ENCODE data around the gene KANK2.
A peak's percentile ranks its signal among the peaks of the same experiment; 100 is the strongest.

Gene KANK2

GRCh38 chr19:11200015-11200574, 2.8 kb upstream of the KANK2 start:
- Histone ChIP-seq H3K27me3 (ENCODE audit: insufficient read depth, poor library complexity, severe bottlenecking) (peaks cover 7% of the 10 kb centered on the region), H3K4me3 (replicated peaks; ENCODE audit: insufficient read depth, low read length) (no peak overlapping the region), H3K27ac (replicated peaks) (no peak overlapping the region)
- no peak for DNase-seq (ENCODE audit: low read depth in 1 of 2, low spot score in 1 of 2)
- TF ChIP-seq SPI1 (IDR thresholded peaks at IDR 0.05; ENCODE audit: borderline replicate concordance, low read depth) = no peak

GRCh38 chr19:11199517-11199916, 2.2 kb upstream of the KANK2 start:
- H3K27me3 ChIP-seq (ENCODE audit: insufficient read depth, poor library complexity, severe bottlenecking) = peaks cover 7% of the 10 kb centered on the region
- H3K27ac ChIP-seq (replicated peaks) = no peak overlapping the region
- DNase-seq (ENCODE audit: low read depth in 1 of 2, low spot score in 1 of 2) = no peak
- no peak overlapping the region for H3K4me3 ChIP-seq (replicated peaks; ENCODE audit: insufficient read depth, low read length)
- no peak for TF ChIP-seq POLR2AphosphoS5 (IDR thresholded peaks at IDR 0.05; ENCODE audit: low read depth)
- TF ChIP-seq GABPA (IDR thresholded peaks at IDR 0.05; ENCODE audit: low read depth) = no peak
- TF ChIP-seq, protein P1, sequence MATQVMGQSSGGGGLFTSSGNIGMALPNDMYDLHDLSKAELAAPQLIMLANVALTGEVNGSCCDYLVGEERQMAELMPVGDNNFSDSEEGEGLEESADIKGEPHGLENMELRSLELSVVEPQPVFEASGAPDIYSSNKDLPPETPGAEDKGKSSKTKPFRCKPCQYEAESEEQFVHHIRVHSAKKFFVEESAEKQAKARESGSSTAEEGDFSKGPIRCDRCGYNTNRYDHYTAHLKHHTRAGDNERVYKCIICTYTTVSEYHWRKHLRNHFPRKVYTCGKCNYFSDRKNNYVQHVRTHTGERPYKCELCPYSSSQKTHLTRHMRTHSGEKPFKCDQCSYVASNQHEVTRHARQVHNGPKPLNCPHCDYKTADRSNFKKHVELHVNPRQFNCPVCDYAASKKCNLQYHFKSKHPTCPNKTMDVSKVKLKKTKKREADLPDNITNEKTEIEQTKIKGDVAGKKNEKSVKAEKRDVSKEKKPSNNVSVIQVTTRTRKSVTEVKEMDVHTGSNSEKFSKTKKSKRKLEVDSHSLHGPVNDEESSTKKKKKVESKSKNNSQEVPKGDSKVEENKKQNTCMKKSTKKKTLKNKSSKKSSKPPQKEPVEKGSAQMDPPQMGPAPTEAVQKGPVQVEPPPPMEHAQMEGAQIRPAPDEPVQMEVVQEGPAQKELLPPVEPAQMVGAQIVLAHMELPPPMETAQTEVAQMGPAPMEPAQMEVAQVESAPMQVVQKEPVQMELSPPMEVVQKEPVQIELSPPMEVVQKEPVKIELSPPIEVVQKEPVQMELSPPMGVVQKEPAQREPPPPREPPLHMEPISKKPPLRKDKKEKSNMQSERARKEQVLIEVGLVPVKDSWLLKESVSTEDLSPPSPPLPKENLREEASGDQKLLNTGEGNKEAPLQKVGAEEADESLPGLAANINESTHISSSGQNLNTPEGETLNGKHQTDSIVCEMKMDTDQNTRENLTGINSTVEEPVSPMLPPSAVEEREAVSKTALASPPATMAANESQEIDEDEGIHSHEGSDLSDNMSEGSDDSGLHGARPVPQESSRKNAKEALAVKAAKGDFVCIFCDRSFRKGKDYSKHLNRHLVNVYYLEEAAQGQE (IDR thresholded peaks at IDR 0.05; ENCODE audit: insufficient replicate concordance, low read depth) = no peak
- TF ChIP-seq SPI1 (IDR thresholded peaks at IDR 0.05; ENCODE audit: borderline replicate concordance, low read depth) = no peak
- no peak for TF ChIP-seq CTCF (IDR thresholded peaks at IDR 0.05; ENCODE audit: insufficient read depth, low read length)

DNA sequence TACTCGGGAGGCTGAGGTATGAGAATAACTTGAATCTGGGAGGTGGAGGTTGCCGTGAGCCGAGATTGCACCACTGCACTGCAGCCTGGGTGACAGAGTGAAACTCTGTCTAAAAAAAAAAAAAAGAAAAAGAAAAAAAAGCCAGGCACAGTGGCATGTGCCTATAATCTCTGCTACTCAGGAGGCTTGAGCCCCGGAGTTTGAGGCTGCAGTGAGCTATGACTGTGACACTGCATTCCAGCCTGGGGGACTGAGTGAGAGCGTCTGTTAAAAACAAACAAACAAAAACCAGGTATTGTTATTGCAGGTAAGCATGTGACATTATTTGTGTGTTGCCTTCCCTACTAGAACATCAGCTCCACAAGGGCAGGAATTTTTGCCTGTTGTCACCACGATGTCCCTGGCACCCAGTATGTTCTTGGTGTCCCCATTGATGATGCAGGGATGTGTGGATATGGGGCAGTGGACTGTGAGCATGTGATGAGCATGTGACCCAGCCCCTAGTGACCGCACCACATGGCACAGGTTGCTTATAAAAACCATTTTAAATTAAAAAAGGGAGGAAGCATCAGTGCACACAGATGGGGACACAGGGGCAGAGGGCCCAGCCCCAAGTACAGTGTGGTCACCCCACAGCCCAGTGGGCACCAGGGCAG, 1.6 kb upstream of the KANK2 start:
- TF ChIP-seq, protein P1 (IDR thresholded peaks at IDR 0.05; ENCODE audit: insufficient replicate concordance, low read depth) = no peak
- TF ChIP-seq POLR2AphosphoS5 (IDR thresholded peaks at IDR 0.05; ENCODE audit: low read depth) = no peak
- TF ChIP-seq GABPA (IDR thresholded peaks at IDR 0.05; ENCODE audit: low read depth) = no peak
- TF ChIP-seq CTCF (IDR thresholded peaks at IDR 0.05; ENCODE audit: insufficient read depth, low read length) = no peak
- TF ChIP-seq SPI1 (IDR thresholded peaks at IDR 0.05; ENCODE audit: borderline replicate concordance, low read depth) = no peak
- Histone ChIP-seq H3K27ac (replicated peaks) (no peak overlapping the region), H3K27me3 (ENCODE audit: insufficient read depth, poor library complexity, severe bottlenecking) (peaks cover 7% of the 10 kb centered on the region), H3K4me3 (replicated peaks; ENCODE audit: insufficient read depth, low read length) (no peak overlapping the region)
- no peak for DNase-seq (ENCODE audit: low read depth in 1 of 2, low spot score in 1 of 2)

GRCh38 chr19:11198175-11198534, 810 bp upstream of the KANK2 start:
- Histone ChIP-seq H3K27ac (replicated peaks) (no peak overlapping the region), H3K4me3 (replicated peaks; ENCODE audit: insufficient read depth, low read length) (peak overlapping the region; percentile 71), H3K27me3 (ENCODE audit: insufficient read depth, poor library complexity, severe bottlenecking) (peaks cover 7% of the 10 kb centered on the region)
- no peak for DNase-seq (ENCODE audit: low read depth in 1 of 2, low spot score in 1 of 2)
- TF ChIP-seq POLR2AphosphoS5 (IDR thresholded peaks at IDR 0.05; ENCODE audit: low read depth) = no peak
- no peak for TF ChIP-seq GABPA (IDR thresholded peaks at IDR 0.05; ENCODE audit: low read depth)
- TF ChIP-seq SPI1 (IDR thresholded peaks at IDR 0.05; ENCODE audit: borderline replicate concordance, low read depth) = no peak
- TF ChIP-seq, protein P1 (IDR thresholded peaks at IDR 0.05; ENCODE audit: insufficient replicate concordance, low read depth) = no peak
- TF ChIP-seq CTCF (IDR thresholded peaks at IDR 0.05; ENCODE audit: insufficient read depth, low read length) = no peak
